GM12874 (cell line): ENCODE results near the gene RFX6.

ENCODE experiments used
- CTCF ChIP-seq: IDR thresholded peaks from 2 replicates; pipeline ENCODE4 v1.5.1; 2011; ENCODE audit warnings: low read depth, mild to moderate bottlenecking, control low read depth, low read length, moderate library complexity; ENCODE audit not compliant: insufficient read depth

Gene RFX6

DNA sequence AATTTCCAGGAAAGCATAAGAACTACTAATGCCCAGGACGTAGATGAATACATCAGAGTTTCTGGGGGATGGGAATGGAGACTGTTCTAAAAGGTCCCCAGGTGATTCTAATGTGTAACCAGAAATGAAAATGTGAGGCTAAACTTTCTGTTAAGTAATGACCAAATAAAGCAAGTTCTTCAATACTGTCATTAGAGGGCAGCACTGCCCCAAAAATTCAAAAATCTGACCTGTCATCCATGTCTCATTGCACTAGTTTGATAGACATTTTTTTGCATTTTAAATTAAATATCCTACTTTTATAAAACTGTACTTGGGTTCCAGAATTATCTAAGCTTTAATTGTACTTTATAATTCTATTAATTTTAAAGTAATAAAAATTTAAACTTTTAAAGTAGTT lies 94.9 kb downstream of the RFX6 start:
- TF ChIP-seq CTCF = peak; percentile 37; the same call in 1 of the 2 replicates

GRCh38 chr6:116973976-116974375 lies 96.9 kb downstream of the RFX6 start:
- no peak for TF ChIP-seq CTCF

- TF ChIP-seq CTCF = no peak
Observed at GRCh38 chr6:116974526-116975316, 97.7 kb downstream of the RFX6 start.

GRCh38 chr6:116975600-116975999 lies 98.6 kb downstream of the RFX6 start:
- TF ChIP-seq CTCF = no peak

GRCh38 chr6:116979560-116979959 lies 102.5 kb downstream of the RFX6 start:
- no peak for TF ChIP-seq CTCF
